ENCODE data around the gene TRPC4AP. TPM values are rescaled to one million over a fixed set of nuclear protein-coding genes. Genes with fewer than 3 reads are reported as not detected.

TRPC4AP gene
- total RNA-seq, 6 donors from 2014 or later, result 64.3 to 118 (median 80.5) TPM

DNA sequence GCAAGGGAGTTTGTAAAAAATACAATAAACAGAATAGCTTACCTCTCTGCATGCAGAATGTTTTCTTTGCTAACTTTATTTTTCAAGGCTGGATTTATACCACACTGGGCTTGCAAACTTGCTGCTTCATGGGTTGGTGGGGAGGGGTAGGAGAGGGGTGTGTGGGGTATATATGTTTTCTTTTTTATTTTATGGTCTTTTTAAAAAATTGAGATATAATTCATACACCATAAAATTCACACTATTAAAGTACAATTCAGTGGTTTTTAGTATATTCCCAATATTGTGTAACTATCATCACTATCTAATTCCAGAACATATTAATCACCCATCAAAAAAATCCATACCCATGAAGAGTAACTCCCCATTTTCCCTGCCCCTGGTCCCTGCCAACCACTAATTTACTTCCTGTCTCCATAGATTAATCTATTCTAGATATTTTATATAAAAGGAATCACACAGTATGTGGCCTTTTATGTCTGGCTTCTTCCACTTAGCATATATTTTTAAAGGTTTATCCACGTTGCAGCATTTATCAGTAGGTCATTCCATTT is 14.3 kb upstream of the TRPC4AP start:
- Histone ChIP-seq H3K27ac (no peak overlapping the region), H3K27me3 (no peaks in the 10 kb centered on the region), H3K4me3 (no peak overlapping the region), H3K36me3 (peaks cover 0 to 11% (median 0%) of the 10 kb centered on the region in 4 donors), H3K4me1 (no peaks in the 10 kb centered on the region), H3K9me3 (no peaks in the 10 kb centered on the region)
- WGBS, 2 donors, result 92 to 93% methylated on average over 1 of the region's 1 CpG
- ATAC-seq (ENCODE audit: low FRiP score in 2 of 2) (no peak), DNase-seq (no peak)
- no peak for TF ChIP-seq EP300 (IDR thresholded peaks at IDR 0.05)
- TF ChIP-seq, protein P1, sequence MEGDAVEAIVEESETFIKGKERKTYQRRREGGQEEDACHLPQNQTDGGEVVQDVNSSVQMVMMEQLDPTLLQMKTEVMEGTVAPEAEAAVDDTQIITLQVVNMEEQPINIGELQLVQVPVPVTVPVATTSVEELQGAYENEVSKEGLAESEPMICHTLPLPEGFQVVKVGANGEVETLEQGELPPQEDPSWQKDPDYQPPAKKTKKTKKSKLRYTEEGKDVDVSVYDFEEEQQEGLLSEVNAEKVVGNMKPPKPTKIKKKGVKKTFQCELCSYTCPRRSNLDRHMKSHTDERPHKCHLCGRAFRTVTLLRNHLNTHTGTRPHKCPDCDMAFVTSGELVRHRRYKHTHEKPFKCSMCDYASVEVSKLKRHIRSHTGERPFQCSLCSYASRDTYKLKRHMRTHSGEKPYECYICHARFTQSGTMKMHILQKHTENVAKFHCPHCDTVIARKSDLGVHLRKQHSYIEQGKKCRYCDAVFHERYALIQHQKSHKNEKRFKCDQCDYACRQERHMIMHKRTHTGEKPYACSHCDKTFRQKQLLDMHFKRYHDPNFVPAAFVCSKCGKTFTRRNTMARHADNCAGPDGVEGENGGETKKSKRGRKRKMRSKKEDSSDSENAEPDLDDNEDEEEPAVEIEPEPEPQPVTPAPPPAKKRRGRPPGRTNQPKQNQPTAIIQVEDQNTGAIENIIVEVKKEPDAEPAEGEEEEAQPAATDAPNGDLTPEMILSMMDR (IDR thresholded peaks at IDR 0.05), result no peak
- TF ChIP-seq POLR2AphosphoS5 (IDR thresholded peaks at IDR 0.05), result no peak
- TF ChIP-seq POLR2A (IDR thresholded peaks at IDR 0.05), result no peak

DNA sequence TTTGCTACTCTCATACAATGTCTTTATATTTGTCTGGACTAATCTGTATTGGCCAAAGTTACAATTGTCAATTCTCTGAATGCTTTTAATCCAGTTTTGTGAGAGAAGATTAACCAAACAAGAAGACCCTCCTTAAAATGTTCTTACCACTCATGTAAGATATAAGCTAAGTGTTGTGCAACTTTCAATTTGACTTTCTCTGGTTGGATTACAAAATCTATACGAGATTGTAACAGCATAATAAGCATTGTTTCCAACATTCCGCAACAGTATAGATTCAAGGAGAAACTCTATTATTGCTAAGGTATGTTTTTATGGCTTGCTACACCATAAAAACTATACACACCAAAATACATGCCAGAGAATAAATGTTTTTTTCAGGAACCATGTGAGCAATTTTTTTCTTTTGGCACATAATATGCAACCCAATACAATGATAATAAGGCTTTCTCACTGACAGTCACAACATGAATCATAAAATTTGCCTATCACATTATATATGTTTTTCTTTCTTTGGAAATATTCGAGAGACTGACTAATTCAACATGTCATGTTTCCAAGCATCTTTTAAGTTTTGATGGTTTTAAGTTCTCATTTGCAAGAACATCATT is 12.2 kb upstream of the TRPC4AP start:
- TF ChIP-seq POLR2AphosphoS5 (IDR thresholded peaks at IDR 0.05) (no peak), POLR2A (IDR thresholded peaks at IDR 0.05) (no peak), EP300 (IDR thresholded peaks at IDR 0.05) (no peak)
- TF ChIP-seq, protein P1 (IDR thresholded peaks at IDR 0.05), result no peak
- ATAC-seq (ENCODE audit: low FRiP score in 2 of 2), result no peak
- Histone ChIP-seq H3K27me3 (no peaks in the 10 kb centered on the region), H3K4me3 (no peak overlapping the region), H3K9me3 (no peaks in the 10 kb centered on the region), H3K4me1 (no peaks in the 10 kb centered on the region), H3K36me3 (peaks cover 0 to 11% (median 0%) of the 10 kb centered on the region in 4 donors), H3K27ac (no peak overlapping the region)
- no peak for DNase-seq
- 62 to 68% methylated on average over 3 of the region's 3 CpGs for WGBS, 2 donors

DNA sequence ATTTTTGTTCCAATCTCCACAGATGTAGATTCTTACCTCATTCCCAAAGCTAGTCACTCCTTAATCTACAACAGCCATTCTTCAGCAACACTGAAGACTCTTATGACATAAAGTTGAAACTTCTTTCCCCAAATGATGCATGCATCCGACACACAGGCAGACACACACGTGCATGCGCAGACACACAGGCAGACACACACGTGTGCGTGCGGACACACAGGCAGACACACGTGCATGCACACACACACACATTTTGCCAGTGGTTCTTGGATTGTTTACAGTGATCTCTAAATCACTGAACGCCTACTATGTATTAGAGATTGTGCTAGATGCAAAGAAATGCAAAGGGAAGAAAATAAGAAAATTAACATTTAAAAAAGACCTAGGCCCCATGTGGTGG is 9.0 kb upstream of the TRPC4AP start:
- DNase-seq, result no peak
- no peak for TF ChIP-seq POLR2A (IDR thresholded peaks at IDR 0.05)
- TF ChIP-seq POLR2AphosphoS5 (IDR thresholded peaks at IDR 0.05), result no peak
- no peak for TF ChIP-seq EP300 (IDR thresholded peaks at IDR 0.05)
- TF ChIP-seq, protein P1 (IDR thresholded peaks at IDR 0.05), result no peak
- Histone ChIP-seq H3K4me3 (no peak overlapping the region), H3K4me1 (no peaks in the 10 kb centered on the region), H3K9me3 (no peaks in the 10 kb centered on the region), H3K27ac (no peak overlapping the region), H3K36me3 (no peaks in the 10 kb centered on the region), H3K27me3 (no peaks in the 10 kb centered on the region)
- no peak for ATAC-seq (ENCODE audit: low FRiP score in 2 of 2)
- 93 to 94% methylated on average over 8 of the region's 8 CpGs for WGBS, 2 donors

DNA sequence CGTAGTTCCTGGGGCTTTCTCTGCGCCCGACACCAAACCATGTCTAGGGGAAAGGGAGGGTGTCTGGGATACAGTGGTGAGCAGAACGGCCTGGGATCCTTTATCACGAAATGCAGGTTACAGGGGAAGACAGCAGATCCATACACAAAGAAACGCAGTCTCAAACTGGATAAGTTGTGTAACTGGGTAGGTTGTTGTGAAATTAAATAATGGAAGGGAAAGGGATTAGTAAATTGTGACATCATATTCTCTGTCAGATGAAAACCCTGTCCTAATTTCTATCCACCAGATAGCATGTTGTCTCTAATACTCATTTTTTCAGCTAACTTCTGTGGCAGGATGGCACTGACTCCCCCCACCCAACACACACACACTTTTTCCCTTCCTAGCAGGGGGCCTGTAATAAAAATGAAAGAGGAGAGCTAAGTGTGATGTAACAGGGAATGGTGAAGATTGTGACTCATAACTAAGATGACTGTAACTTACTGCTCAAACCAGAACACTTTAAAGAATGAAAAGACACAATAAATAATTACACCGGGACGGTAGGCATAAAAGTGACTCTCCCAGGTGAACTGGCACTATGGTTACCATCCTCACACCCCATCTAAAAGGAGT is 769 bp upstream of the TRPC4AP start:
- 77 to 81% methylated on average over 5 to 8 of the region's 8 CpGs for WGBS, 2 donors
- TF ChIP-seq EP300 (IDR thresholded peaks at IDR 0.05), result no peak
- TF ChIP-seq, protein P1 (IDR thresholded peaks at IDR 0.05), result no peak
- ATAC-seq (ENCODE audit: low FRiP score in 2 of 2) (no peak), DNase-seq (no peak)
- peak overlapping the region in 3 of 4 donors; percentile 92 to 96 (median 92) for H3K4me3 ChIP-seq
- no peaks in the 10 kb centered on the region for H3K27me3 ChIP-seq
- no peaks in the 10 kb centered on the region for H3K9me3 ChIP-seq
- peaks cover 30 to 50% (median 37%) of the 10 kb centered on the region in 4 donors for H3K4me1 ChIP-seq
- H3K36me3 ChIP-seq, result peaks cover 0 to 10% (median 5%) of the 10 kb centered on the region in 4 donors
- H3K27ac ChIP-seq, result peak overlapping the region; percentile 94 to 99 (median 97)

Measured in upper lobe of left lung (tissue), 6 donors.